GM18520 (cell line): ENCODE measurements around the gene NUDT7.

ENCODE experiments used
- ATAC-seq: cut with Tn5 transposase; IDR thresholded peaks from one replicate; pipeline ENCODE4 v1.9.1; 2021; ENCODE audit not compliant: unreplicated experiment

Gene NUDT7

GRCh38 chr16:77722309-77723107 lies at the start of gene NUDT7:
Gene NUDT7 (plus strand): TSS chr16:77722514. CDS start chr16:77722583, 69 bp downstream.
- peak; percentile 81 for ATAC-seq

GRCh38 chr16:77674888-77675287 lies 47.4 kb upstream of the NUDT7 start:
- no peak for ATAC-seq

GRCh38 chr16:77675464-77676324 lies 46.6 kb upstream of the NUDT7 start:
- no peak for ATAC-seq

- ATAC-seq = no peak
Observed at GRCh38 chr16:77677129-77677528, 45.2 kb upstream of the NUDT7 start.

- ATAC-seq = no peak
Observed at GRCh38 chr16:77679391-77679790, 42.9 kb upstream of the NUDT7 start.

- ATAC-seq = no peak
Observed at GRCh38 chr16:77679901-77680300, 42.4 kb upstream of the NUDT7 start.

GRCh38 chr16:77680496-77680895 lies 41.8 kb upstream of the NUDT7 start:
- no peak for ATAC-seq

- no peak for ATAC-seq
Observed at GRCh38 chr16:77682586-77682985, 39.7 kb upstream of the NUDT7 start.

- ATAC-seq = no peak
Observed at GRCh38 chr16:77683397-77684180, 38.7 kb upstream of the NUDT7 start.

- no peak for ATAC-seq
Observed at GRCh38 chr16:77684181-77684526, 38.2 kb upstream of the NUDT7 start.

GRCh38 chr16:77686385-77686784 lies 35.9 kb upstream of the NUDT7 start:
- no peak for ATAC-seq

GRCh38 chr16:77689971-77690370 lies 32.3 kb upstream of the NUDT7 start:
- no peak for ATAC-seq

GRCh38 chr16:77690416-77690815 lies 31.9 kb upstream of the NUDT7 start:
- ATAC-seq = no peak

- no peak for ATAC-seq
Observed at GRCh38 chr16:77692612-77693011, 29.7 kb upstream of the NUDT7 start.

- no peak for ATAC-seq
Observed at GRCh38 chr16:77696149-77696548, 26.2 kb upstream of the NUDT7 start.

GRCh38 chr16:77700846-77701245 lies 21.5 kb upstream of the NUDT7 start:
- ATAC-seq = no peak

- no peak for ATAC-seq
Observed at GRCh38 chr16:77705351-77705750, 17.0 kb upstream of the NUDT7 start.

- no peak for ATAC-seq
Observed at GRCh38 chr16:77711179-77711578, 11.1 kb upstream of the NUDT7 start.

GRCh38 chr16:77711775-77712174 lies 10.5 kb upstream of the NUDT7 start:
- no peak for ATAC-seq

GRCh38 chr16:77715145-77715544 lies 7.2 kb upstream of the NUDT7 start:
- ATAC-seq = no peak

GRCh38 chr16:77721752-77722308 lies 484 bp upstream of the NUDT7 start:
- ATAC-seq = peak; percentile 16
